Panc1 (cell line): Measurements from ENCODE around the gene USP44. TPM values are rescaled to one million over a fixed set of nuclear protein-coding genes. Genes with fewer than 3 reads are reported as not detected.
A peak's percentile ranks its signal among the peaks of the same experiment; 100 is the strongest.

Experiments
- ATAC-seq: fragments of 200-7000 bp; cut with Tn5 transposase; 2 replicates; pipeline ENCODE4 v1.9.1; 2020; ENCODE audit warnings: mild to moderate bottlenecking, moderate library complexity
- BruUV-seq: library from RNA; stranded (reverse); fragments of 400-500 nt; replicated peaks from 2 replicates; lab custom pipeline; 2021; lab: Mats Ljungman, UMichigan
- CTCF ChIA-PET: fragments of 300-600 bp; sonication (Branson Sonifier 250); formaldehyde crosslinking; loops from one replicate; lab custom pipeline; 2022; ENCODE audit warnings: antibody characterized with exemption; lab: Charles Lee
- POLR2A ChIA-PET: fragments of 300-600 bp; sonication (Branson Sonifier 250); formaldehyde crosslinking; loops from one replicate; lab custom pipeline; 2022; ENCODE audit warnings: antibody characterized with exemption; lab: Charles Lee
- DNase-seq: peaks from one replicate; pipeline ENCODE4 v3.0.0-alpha.2; 2010; ENCODE audit warnings: low read depth, low spot score
- H3K27ac ChIP-seq: 2 replicates; pipeline ENCODE4 v1.5.1; 2011; ENCODE audit warnings: mild to moderate bottlenecking, low read length, inconsistent platforms
- H3K27me3 ChIP-seq: fragments of 200-500 bp; sonication (Bioruptor generic); 2 replicates; pipeline ENCODE4 v1.6.0; 2014; ENCODE audit warnings: low read length, inconsistent platforms; ENCODE audit not compliant: control insufficient read depth, insufficient read depth
- H3K36me3 ChIP-seq: fragments of 200-500 bp; sonication (Bioruptor generic); 2 replicates; pipeline ENCODE4 v1.5.1; 2014; ENCODE audit warnings: inconsistent platforms, mild to moderate bottlenecking, low read length, moderate library complexity; ENCODE audit not compliant: control insufficient read depth, insufficient read depth
- H3K4me1 ChIP-seq: 2 replicates; pipeline ENCODE4 v1.5.1; 2011; ENCODE audit warnings: inconsistent platforms, mild to moderate bottlenecking, low read length, moderate library complexity; ENCODE audit not compliant: control insufficient read depth, insufficient read depth
- H3K4me3 ChIP-seq, 2 experiments: 2 replicates each; pipeline ENCODE4 v1.5.1; 2011 to 2012; ENCODE audit warnings: low read depth in 2 of 2, low read length in 2 of 2, mild to moderate bottlenecking in 2 of 2, inconsistent platforms in 1 of 2, moderate library complexity in 1 of 2
- H3K9me3 ChIP-seq: fragments of 200-500 bp; sonication (Bioruptor generic); 2 replicates; pipeline ENCODE4 v1.5.1; 2014; ENCODE audit warnings: low read depth, mild to moderate bottlenecking, inconsistent platforms, low read length, moderate library complexity; ENCODE audit not compliant: control insufficient read depth, insufficient read depth
- POLR2AphosphoS5 ChIP-seq: IDR thresholded peaks from 2 replicates; pipeline ENCODE4 v1.6.1; 2012; ENCODE audit warnings: mild to moderate bottlenecking, low read depth, low read length, moderate library complexity
- SIN3A ChIP-seq: IDR thresholded peaks from 2 replicates; pipeline ENCODE4 v1.6.1; 2012; ENCODE audit warnings: low read depth, mild to moderate bottlenecking, low read length, moderate library complexity, borderline replicate concordance; ENCODE audit not compliant: insufficient read depth
- TCF7L2 ChIP-seq: IDR thresholded peaks from 2 replicates; pipeline ENCODE4 v1.6.1; 2011; ENCODE audit warnings: mild to moderate bottlenecking, low read depth, low read length, inconsistent platforms
- in situ Hi-C: cut with HindIII; loops from 2 replicates; pipeline ENCODE4 v1.10.0; 2016; ENCODE audit warnings: low sequenced_read_pairs, low pct_unique_long_range_greater_than_20kb
- intact Hi-C: fragments of 100-400 bp; cut with micrococcal nuclease; formaldehyde crosslinking; loops from one replicate; pipeline ENCODE4 v1.10.0; 2022; ENCODE audit not compliant: unreplicated experiment
- total RNA-seq: library from RNA; stranded (reverse); gene quantifications from one replicate; pipeline ENCODE4 v1.2.1, GENCODE V29; 2021; ENCODE audit not compliant: unreplicated experiment
- TF ChIP-seq, protein P1 (sequence below): fragments of 450-650 bp; IDR thresholded peaks from 2 replicates; pipeline ENCODE4 v1.5.1; 2017; ENCODE audit warnings: mild to moderate bottlenecking
- TF ChIP-seq, protein P2 (sequence below), 2 experiments: IDR thresholded peaks; 2 replicates each; pipeline ENCODE4 v1.6.1; 2011 to 2012; ENCODE audit warnings: low read depth in 2 of 2, control low read depth in 1 of 2, low read length in 1 of 2, mild to moderate bottlenecking in 1 of 2, moderate library complexity in 1 of 2; ENCODE audit not compliant: insufficient read depth in 1 of 2

USP44 gene
- total RNA-seq, 1 experiment from 2014 or later, result 0.10 TPM

DNA sequence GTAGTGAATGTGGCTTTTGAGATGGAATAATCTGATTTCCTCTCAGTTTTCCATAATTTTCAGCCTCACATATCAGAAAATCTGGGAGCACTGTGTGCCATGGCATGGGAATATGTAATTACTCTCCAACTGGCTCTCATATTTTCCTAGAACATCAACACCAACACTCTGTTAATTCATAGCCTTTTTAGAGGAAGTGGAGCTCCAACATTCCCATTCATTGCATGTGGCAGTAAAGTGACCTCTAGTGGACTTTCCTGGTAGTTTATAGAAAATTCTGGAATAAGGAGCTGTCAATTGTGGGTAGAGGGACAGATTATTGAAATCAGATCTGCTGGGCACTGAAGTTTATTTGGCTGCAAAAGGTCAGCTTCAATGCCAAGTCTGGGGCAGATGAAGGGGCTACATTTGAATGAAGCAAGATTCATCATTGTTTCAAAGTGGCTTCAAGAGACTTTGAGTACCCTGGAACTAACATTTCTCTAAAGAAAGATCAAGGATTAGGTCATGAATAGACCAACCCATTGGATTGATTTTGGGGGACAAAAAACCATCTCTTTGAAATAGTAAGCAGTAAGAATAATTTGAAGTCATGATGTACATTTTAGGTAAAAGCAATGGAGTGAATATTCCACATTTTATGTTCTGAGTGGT, 23.6 kb upstream of the USP44 start:
- POLR2A ChIA-PET, result interaction anchor here (0.6 kb wide), 1 partner anchor 483 kb away, joined by 5 read pairs; no protein-coding TSS in a partner anchor

DNA sequence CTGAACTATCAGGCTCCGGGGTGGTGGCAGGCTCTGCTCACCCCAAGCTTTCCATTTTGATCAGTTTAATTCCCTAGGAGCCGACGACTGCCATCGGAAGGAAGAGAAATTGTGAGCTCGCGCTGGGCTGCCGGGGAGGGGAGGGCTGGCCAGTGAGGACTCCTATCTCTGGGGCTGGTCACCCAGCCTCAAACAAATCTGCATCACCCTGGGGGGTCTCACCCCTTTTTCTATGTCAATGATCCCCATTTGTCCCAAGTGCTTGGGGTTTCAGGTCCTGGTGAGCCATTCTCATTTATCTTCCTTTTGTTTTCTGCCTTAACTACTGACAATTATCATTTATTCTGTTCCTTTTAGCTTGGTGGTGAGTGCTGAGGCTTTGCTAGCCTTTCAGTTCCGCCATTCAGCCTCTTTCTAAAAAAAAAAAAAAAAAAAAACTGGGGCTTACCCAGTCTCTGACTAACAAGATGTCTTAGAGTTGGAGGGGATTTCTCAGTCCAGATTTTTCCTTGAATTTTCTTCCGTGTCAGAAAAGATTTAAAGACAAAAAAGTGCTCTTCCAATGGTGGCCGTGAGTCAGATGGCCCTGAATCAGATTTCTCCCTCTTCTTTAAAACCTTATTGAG, 22.8 kb upstream of the USP44 start:
- intact Hi-C loops (no loop called here), in situ Hi-C loops (no loop called here)
- H3K27ac ChIP-seq, result no peak overlapping the region
- H3K4me1 ChIP-seq, result no peaks in the 10 kb centered on the region
- H3K9me3 ChIP-seq, result no peaks in the 10 kb centered on the region
- POLR2A ChIA-PET, result no interaction called here
- no peak overlapping the region for H3K4me3 ChIP-seq
- ATAC-seq (no peak), DNase-seq (no peak)
- no peaks in the 10 kb centered on the region for H3K36me3 ChIP-seq
- no peaks in the 10 kb centered on the region for H3K27me3 ChIP-seq
- no peak for TF ChIP-seq POLR2AphosphoS5
- TF ChIP-seq SIN3A, result no peak
- TF ChIP-seq, protein P1, sequence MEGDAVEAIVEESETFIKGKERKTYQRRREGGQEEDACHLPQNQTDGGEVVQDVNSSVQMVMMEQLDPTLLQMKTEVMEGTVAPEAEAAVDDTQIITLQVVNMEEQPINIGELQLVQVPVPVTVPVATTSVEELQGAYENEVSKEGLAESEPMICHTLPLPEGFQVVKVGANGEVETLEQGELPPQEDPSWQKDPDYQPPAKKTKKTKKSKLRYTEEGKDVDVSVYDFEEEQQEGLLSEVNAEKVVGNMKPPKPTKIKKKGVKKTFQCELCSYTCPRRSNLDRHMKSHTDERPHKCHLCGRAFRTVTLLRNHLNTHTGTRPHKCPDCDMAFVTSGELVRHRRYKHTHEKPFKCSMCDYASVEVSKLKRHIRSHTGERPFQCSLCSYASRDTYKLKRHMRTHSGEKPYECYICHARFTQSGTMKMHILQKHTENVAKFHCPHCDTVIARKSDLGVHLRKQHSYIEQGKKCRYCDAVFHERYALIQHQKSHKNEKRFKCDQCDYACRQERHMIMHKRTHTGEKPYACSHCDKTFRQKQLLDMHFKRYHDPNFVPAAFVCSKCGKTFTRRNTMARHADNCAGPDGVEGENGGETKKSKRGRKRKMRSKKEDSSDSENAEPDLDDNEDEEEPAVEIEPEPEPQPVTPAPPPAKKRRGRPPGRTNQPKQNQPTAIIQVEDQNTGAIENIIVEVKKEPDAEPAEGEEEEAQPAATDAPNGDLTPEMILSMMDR, result no peak
- TF ChIP-seq TCF7L2, result no peak
- TF ChIP-seq, protein P2, sequence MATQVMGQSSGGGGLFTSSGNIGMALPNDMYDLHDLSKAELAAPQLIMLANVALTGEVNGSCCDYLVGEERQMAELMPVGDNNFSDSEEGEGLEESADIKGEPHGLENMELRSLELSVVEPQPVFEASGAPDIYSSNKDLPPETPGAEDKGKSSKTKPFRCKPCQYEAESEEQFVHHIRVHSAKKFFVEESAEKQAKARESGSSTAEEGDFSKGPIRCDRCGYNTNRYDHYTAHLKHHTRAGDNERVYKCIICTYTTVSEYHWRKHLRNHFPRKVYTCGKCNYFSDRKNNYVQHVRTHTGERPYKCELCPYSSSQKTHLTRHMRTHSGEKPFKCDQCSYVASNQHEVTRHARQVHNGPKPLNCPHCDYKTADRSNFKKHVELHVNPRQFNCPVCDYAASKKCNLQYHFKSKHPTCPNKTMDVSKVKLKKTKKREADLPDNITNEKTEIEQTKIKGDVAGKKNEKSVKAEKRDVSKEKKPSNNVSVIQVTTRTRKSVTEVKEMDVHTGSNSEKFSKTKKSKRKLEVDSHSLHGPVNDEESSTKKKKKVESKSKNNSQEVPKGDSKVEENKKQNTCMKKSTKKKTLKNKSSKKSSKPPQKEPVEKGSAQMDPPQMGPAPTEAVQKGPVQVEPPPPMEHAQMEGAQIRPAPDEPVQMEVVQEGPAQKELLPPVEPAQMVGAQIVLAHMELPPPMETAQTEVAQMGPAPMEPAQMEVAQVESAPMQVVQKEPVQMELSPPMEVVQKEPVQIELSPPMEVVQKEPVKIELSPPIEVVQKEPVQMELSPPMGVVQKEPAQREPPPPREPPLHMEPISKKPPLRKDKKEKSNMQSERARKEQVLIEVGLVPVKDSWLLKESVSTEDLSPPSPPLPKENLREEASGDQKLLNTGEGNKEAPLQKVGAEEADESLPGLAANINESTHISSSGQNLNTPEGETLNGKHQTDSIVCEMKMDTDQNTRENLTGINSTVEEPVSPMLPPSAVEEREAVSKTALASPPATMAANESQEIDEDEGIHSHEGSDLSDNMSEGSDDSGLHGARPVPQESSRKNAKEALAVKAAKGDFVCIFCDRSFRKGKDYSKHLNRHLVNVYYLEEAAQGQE (IDR thresholded peaks at IDR 0.05; ENCODE audit: insufficient read depth in 1 of 2, low read depth in 2 of 2, low read length in 1 of 2), result no peak
- no TSS peak for BruUV-seq
- CTCF ChIA-PET, result interaction anchor here (0.5 to 1.1 kb wide), 6 partner anchors 22 to 282 kb away, joined by 3 to 5 read pairs (median 4); no protein-coding TSS in a partner anchor

More for the DNA sequence above, 23.6 kb upstream of the USP44 start:
- Histone ChIP-seq H3K9me3 (no peaks in the 10 kb centered on the region), H3K27me3 (no peaks in the 10 kb centered on the region), H3K4me3 (no peak overlapping the region), H3K4me1 (no peaks in the 10 kb centered on the region), H3K36me3 (no peaks in the 10 kb centered on the region), H3K27ac (no peak overlapping the region)
- no TSS peak for BruUV-seq
- in situ Hi-C loops, result no loop called here
- TF ChIP-seq, protein P1, result peak; percentile 81
- no peak for TF ChIP-seq TCF7L2
- CTCF ChIA-PET, result interaction anchor here (0.5 to 1.1 kb wide), 9 partner anchors 11 to 944 kb away, joined by 3 to 6 read pairs (median 4); no protein-coding TSS in a partner anchor
- intact Hi-C loops, result no loop called here
- peak; percentile 13 for DNase-seq
- ATAC-seq, result peak; percentile 63; the same call in 1 of the 2 replicates
